GM21619 (cell line): Measurements from ENCODE around the gene LIMS1.
"Not testable (repeated sequence)": the region's sequence is repeated elsewhere in the genome, so short reads cannot be mapped to it uniquely, and the experiment has no call there.

Source experiments
- ATAC-seq: cut with Tn5 transposase; IDR thresholded peaks from one replicate; pipeline ENCODE4 v1.9.1; 2021; ENCODE audit not compliant: unreplicated experiment

Gene LIMS1

DNA sequence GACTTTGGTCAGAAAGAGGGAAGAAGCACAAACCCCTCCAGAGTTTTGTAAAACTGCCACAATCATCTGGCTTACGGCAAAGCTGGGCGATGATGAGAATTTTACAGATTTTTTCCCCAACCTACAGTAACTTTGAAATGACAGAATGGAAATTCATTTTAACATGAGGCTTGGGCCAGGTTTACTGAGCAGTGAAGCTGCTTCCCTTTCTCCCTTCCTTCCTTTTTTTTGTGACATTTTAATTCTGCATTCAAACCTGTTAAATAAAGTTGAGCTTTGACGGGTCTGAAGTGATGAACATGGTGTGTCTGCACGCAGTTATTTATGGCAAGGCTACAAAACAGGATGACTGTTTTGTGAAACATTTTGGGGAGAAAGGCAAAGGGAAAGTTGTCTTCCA lies 123.2 kb downstream of the LIMS1 start:
- not testable (repeated sequence) for ATAC-seq

DNA sequence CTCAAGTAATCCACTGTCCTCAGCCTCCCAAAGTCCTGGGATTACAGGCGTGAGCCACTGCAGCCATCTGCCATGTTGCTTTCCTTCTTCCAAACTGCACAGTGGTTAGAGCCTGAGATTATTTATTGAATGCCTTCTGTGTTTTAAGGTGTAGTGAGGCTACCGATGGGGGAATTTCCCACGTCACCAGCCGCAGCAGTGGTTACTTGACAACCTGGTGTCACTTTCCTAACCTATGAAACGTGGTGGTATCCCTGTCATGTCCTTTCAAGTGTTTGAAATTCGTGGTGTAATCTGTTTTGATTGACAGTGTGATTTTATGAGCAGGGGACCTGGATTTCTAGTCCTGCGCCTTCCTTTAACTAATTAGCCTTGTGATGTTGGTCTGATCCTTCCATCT lies 124.3 kb downstream of the LIMS1 start:
- ATAC-seq, result not testable (repeated sequence)

DNA sequence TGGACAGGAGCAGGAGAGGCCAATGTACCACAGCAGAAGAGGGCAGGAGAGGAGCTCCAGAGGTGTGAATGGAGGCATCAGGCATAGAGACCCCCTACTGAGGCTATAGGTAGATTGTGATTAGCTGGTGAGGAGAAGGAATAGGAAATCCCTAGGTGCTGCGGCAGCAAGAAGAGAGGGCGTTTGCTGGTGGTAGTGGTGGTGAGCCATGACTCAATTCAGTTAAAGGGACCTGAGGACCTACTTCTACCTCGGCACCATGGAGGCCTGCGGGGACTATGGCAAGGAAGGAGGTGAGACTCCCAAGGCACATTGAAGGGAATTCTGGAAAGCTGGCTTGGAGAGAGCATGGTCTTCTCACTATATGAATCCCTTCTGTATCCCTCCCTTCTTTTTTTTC lies 127.2 kb downstream of the LIMS1 start:
- ATAC-seq, result not testable (repeated sequence)

GRCh38 chr2:108662207-108662612 lies 127.9 kb downstream of the LIMS1 start:
- peak; percentile 93 for ATAC-seq

DNA sequence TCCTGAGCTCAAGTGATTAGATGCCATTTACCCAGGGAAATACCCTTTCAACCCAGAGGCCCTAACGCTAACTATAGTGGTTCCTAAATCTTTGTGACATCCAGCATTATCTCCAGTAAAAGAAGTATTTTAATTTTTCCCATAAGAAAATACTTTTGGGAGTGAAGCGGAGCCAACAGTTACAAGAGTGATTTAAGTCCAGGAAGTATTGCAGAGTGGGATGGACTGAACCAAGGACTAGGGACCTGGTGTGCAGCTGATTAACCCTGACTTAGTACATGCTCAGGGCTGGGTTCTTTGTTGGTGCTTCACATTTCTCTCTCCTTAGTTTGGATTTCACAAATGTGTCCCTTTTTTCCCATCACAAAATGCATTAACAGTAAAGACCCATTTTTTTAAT lies 129.1 kb downstream of the LIMS1 start:
- ATAC-seq, result not testable (repeated sequence)

- not testable (repeated sequence) for ATAC-seq
Measured at GRCh38 chr2:108664089-108664488, 129.8 kb downstream of the LIMS1 start.

DNA sequence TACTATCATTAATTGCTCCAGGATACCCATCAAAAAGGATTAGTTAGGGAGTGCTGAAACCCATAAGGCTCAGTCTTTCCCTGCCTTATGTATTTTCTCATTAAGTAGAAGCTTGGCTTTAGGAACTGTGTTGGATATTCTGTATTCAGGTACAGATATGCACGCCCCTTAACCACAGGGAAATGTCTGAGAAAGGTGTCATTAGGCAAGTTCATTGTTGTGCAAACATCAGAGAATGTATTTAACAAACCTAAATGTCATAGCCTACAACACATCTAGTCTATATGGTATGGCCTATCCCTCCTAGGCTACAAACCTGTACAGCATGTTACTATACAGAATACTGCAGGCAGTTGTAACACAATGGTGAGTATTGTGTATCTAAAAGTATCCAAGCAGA lies 130.7 kb downstream of the LIMS1 start:
- not testable (repeated sequence) for ATAC-seq

DNA sequence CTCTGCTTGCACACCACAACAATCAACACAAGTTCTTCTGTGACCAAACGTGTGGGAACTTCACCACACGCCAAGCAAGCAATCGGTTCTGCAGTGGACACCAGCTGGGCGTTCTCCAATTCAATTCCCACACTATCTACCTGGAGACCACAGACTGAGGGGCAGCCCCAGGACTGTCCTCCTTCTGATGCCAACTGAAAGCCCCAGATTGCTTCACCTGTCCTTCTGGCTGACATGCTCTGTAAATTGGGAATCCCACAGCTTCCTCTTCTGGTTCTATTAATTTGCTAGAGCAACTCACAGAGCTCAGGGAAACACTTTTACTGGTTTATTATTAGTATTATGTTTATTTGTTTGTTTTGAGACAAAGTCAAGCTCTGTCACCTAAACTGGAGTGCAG lies 131.7 kb downstream of the LIMS1 start:
- not testable (repeated sequence) for ATAC-seq

DNA sequence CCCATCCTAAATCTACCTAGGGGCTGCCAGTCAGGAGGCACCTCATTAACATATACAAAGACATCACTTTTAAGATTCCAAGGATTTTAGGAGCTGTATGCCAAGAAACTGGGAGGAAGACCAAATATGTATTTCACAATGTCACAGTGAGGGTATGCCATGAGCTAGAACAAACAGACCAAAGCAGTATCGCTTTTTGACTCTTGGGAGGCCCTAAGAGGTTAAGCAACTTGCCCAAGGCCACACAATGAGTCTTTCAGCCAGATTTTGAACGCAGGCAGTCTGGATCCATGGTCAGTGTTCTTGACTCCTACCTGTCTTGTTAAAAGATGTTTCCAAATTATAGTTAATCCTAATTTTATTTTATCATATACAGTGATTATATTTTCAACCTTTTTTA lies 132.9 kb downstream of the LIMS1 start:
- not testable (repeated sequence) for ATAC-seq

- ATAC-seq, result not testable (repeated sequence)
Measured at GRCh38 chr2:108670282-108670681, 136.0 kb downstream of the LIMS1 start.

DNA sequence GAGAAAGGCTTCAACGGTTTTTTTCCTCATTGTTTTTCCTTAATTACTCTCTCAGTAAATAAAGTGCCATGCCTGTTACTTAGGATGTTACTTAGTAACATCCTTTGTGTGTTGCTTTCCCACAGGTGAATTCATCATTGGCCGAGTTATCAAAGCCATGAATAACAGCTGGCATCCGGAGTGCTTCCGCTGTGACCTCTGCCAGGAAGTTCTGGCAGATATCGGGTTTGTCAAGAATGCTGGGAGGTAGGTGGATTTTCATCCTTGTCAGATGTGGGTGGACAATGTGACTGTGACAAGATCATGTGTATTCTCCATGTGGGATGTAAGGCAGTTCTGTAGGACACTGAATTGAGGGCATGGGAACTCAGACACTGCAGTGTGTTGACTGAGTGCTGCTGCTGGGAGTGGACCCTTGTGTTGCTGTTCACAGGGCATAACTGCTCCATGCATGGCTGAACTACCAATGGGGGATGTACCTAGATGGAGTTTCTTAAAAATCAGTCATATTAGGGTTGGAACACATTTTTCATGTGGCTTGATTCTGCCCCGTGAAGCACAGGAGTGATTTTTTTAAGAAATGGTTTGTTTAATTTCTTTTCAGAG lies 138.0 kb downstream of the LIMS1 start:
- ATAC-seq, result not testable (repeated sequence)

- ATAC-seq, result not testable (repeated sequence)
Measured at GRCh38 chr2:108676522-108676921, 142.3 kb downstream of the LIMS1 start.

DNA sequence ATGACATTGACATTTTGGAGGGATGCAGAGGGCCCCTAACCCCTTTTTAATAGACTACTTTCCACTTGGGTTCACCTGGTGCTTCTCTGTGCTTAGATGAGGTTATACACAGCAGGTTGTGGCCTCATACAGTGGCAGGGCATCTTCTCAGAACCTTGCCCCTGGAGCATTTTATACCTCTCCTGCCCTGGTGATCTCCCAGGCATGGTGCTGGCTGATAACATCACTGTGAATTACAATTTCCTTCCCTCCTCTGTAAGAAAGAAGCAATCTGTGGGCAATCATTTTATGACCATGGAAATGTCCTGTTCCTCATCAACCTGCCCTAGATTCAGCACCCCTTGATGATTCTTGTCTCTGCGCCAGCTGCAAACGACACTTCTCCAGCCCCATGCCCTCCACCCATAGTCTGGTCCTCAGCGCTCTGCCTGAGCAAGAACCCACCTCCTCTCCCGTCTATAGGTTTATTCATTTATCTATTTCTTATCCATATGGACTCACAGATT lies 143.0 kb downstream of the LIMS1 start:
- not testable (repeated sequence) for ATAC-seq

DNA sequence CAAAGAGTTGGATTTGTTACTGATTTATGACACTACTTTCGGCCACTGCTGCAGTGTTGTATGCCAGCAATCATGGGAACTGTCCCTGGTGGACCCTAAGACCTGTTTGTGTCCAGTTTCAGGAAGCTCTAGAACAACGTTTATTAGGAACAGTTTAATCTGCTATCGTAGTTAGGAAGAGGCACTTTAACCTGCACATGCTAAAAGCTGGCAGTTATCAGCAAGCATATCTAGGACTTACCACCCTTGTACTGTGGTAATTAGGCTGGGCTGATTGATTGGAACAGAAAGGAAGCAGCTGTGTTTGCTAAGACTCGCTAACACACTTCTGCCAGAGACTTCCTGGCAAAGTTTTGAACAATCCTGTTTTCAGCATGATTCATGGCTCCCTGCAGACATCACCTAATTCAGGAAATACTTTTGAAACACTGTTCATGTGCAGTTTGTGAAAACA lies 144.0 kb downstream of the LIMS1 start:
- not testable (repeated sequence) for ATAC-seq

GRCh38 chr2:108680805-108681204 lies 146.5 kb downstream of the LIMS1 start:
- not testable (repeated sequence) for ATAC-seq

DNA sequence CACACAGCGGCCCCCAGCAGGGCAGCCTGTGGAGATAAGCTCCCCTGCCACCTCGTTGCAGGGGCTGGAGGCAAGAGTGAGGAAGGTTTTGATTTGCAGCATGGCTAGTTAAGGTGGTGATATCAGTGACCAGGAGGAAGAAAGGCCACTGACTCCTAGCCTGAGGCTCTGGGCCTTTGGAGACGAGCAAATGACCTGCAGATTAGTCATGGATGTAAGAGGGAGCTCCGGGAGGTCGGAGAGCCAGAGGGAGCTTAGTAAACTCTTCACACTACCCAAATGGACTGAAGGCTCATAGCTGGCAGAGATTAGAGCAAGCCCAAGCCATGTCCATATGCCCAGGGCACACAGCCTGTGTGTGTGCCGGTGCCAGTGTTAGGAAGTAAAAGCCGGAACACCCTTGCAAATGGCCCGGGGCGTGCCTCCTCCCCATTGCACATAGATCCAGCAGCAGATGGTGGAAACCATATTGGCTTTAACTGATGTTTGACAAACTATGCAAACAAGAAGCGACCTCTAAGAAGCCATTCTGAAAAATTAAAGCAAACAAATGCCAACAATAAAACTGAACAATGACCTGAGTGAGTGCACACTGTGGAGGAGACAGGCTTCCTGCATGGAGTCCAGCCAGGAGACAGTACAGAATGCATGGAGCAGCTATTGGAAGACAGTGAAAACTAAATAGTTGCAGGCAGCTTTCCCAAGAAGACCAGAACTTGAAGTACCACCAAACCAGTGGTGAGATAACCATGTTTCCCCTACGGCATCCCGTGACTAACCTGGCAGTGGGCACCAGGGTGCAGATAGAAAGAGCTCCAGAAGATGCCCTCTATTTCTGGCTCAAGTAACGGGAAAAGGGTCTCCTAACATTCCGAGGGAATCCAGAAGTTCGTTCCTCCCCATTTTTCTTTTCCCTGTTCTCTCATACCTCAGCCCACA lies 154.8 kb downstream of the LIMS1 start:
- not testable (repeated sequence) for ATAC-seq

DNA sequence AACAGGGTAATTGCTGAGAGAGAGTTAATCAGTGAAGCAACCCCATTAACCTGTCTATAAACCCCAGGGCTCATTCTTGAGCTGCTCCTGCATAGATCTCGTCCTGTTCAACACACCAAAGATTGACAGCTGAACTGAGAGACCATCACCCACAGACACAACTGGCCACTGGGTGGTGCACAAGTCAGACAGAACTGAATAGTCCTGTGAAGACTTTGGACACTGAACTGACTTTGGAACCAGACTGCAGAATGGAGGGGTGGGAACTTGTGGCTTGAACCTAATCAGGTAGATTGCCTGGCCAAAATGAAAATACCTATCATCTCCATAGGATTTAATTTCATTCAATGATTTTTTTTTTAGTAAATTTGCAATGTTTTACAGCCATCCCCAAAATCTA lies 155.7 kb downstream of the LIMS1 start:
- peak; percentile 89 for ATAC-seq

DNA sequence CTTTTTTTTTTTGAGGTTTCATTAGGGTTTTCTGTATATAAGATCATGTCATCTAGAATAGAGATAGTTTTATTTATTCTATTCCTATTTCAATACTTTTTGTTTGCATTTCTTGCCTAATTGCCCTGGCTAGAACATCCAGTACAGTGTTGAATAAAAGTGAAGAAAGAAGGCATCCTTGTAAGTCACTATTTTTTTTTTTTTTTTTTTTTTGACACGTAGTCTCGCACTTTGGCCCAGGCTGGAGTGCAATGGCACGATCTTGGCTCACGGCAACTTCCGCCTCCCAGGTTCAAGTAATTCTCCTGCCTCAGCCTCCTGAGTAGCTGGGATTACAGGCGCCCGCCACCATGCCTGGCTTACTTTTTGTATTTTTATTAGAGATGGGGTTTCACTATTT lies 157.2 kb downstream of the LIMS1 start:
- ATAC-seq, result no peak

DNA sequence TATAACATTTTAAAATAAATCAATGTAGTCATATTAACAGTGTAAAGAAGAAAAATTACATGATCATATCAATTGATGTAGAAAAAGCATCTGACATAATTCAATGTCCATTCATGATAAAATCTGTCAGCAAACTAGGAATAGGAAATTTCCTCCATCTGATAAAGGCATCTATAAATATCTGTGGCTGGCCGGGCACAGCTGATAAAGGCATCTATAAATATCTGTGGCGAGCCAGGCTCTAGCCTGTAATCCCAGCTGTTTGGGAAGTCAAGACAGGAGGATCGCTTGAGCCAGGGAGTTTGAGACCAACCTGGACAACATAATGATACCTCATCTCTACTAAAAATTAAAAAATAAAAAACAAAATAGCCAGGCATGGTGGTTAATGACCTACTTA lies 166.9 kb downstream of the LIMS1 start:
- no peak for ATAC-seq

DNA sequence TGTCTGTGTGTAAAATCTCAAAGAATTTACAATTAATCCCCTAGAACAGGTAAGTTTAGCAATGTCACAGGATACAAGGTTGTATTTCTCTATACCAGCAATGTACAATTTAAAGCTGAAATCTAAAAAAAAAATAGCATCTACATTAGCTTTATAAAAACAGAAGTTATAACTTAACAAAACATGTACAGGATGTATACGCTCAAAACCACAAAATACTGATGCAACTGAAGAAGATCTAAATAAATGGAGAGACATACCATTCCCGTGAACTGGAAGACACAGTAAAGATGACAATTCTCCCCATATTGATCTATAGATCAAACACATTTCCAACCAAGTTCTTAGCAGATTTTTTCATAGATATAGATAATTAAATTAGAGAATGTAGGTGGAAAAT lies 167.5 kb downstream of the LIMS1 start:
- no peak for ATAC-seq

- ATAC-seq, result no peak
Measured at GRCh38 chr2:108704871-108705270, 170.6 kb downstream of the LIMS1 start.

GRCh38 chr2:108707300-108707699 lies 173.0 kb downstream of the LIMS1 start:
- ATAC-seq, result no peak
